GM21423 (cell line): ENCODE data around the gene TTC39B.
"Not testable (repeated sequence)": the region's sequence is repeated elsewhere in the genome, so short reads cannot be mapped to it uniquely, and the experiment has no call there.

Experiments used
- ATAC-seq: cut with Tn5 transposase; IDR thresholded peaks from one replicate; pipeline ENCODE4 v1.9.1; 2021; ENCODE audit warnings: mild to moderate bottlenecking, moderate library complexity; ENCODE audit not compliant: unreplicated experiment

TTC39B gene

GRCh38 chr9:15268782-15269181 lies 38.2 kb downstream of the TTC39B start:
- ATAC-seq = no peak

GRCh38 chr9:15268317-15268716 lies 38.7 kb downstream of the TTC39B start:
- no peak for ATAC-seq

- no peak for ATAC-seq
These were observed 42.1 kb downstream of the TTC39B start for GRCh38 chr9:15264918-15265317.

DNA sequence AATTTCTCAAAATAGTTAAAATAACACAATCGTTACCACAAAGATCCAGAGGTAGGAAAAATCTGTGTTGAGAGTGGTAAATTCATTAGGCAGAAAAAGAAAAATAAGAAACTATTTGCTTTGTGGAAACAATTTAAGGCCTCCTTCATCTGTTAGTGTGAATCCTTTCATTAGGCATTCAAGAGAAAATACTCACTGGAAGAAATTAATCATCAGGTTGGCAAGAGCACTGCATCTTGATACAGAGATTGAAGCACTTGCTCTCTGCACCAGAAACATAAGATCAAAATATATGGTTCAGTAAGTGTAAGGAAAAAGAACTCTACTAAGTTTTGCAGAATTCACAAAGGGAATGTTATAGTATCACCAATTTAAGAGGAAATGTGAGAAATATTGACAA lies 44.4 kb downstream of the TTC39B start:
- ATAC-seq = no peak

DNA sequence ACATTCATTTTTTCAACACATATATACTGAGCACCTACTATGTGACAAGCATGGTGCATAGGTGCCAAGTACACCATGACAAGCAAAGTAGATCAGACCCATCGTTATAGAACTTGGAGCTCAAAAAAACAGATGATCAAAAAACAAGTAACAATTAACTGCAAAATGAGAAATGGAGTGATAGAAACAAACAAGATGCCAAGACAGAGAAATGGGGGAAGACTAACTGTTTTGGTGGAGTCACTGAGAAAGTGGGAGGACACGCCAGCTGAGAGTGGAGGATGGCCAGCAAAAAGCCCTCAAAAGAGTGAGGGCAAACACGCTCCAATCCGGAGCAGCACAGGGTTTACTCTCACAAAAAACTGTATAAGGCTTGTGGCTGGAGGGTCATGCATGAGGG lies 50.6 kb downstream of the TTC39B start:
- no peak for ATAC-seq

- no peak for ATAC-seq
These were observed 53.2 kb downstream of the TTC39B start for GRCh38 chr9:15253786-15254185.

GRCh38 chr9:15253197-15253596 lies 53.8 kb downstream of the TTC39B start:
- no peak for ATAC-seq

DNA sequence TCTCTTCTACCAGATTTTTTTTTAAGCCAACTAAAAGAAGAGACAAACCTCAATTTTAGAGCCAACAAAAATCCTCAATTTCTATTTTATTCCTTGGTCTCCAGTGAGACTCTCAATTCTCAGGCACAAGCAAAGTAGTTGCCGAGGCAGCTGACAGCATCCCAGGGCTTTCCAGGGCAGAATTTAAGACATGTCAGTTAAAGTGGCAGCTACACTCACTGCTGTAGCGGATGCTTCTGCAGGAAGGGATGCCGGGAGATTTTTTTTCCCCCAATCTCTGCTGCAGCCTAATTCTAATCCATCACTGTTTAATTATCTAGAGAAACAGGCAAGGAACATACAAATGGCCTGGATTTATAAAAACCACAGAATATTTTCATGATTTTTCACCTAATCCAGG lies 57.0 kb downstream of the TTC39B start:
- ATAC-seq = no peak

- no peak for ATAC-seq
These were observed 57.8 kb downstream of the TTC39B start for GRCh38 chr9:15249042-15249818.

DNA sequence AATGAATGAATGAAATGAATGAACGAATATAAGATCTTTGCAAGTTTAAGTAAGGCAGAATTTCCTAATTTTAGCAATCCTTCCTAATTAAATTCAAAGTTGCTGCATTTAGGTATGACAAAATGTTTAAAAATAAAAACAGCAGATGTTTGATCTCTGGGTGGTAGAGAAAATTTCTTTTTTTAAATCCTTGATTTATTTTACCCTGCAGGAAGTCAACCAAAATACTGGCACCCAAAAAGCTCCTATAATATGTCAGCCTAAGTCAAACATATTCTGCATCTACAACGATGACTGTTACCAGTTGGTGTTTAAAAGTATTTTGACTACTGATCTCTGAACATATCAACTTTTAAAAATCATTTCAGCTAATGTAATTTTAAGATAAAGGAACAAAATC lies 58.4 kb downstream of the TTC39B start:
- ATAC-seq = no peak

GRCh38 chr9:15248081-15248480 lies 58.9 kb downstream of the TTC39B start:
- no peak for ATAC-seq

- no peak for ATAC-seq
These were observed 60.3 kb downstream of the TTC39B start for GRCh38 chr9:15246708-15247107.

DNA sequence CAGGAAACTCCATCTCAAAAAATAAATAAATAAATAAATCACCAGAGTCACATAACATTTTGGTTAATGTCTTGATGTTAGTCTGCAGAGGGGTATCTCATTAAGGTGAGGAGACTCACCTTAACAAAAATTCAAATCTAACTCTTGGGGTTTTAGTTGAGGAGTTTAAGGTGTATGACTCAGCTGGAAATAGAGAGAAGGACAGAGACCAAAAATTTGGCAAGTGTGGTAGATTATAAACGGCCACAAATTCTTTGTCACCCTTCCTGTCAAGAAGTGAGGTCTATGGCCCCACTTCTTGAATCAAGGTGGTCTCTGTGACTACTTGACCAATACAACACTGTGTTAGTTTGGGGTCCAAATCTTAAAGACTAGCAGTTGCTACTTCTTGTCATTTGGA lies 60.8 kb downstream of the TTC39B start:
- no peak for ATAC-seq

- ATAC-seq = no peak
These were observed 63.0 kb downstream of the TTC39B start for GRCh38 chr9:15244001-15244441.

- ATAC-seq = no peak
These were observed 63.9 kb downstream of the TTC39B start for GRCh38 chr9:15243081-15243480.

- no peak for ATAC-seq
These were observed 66.1 kb downstream of the TTC39B start for GRCh38 chr9:15240927-15241326.

DNA sequence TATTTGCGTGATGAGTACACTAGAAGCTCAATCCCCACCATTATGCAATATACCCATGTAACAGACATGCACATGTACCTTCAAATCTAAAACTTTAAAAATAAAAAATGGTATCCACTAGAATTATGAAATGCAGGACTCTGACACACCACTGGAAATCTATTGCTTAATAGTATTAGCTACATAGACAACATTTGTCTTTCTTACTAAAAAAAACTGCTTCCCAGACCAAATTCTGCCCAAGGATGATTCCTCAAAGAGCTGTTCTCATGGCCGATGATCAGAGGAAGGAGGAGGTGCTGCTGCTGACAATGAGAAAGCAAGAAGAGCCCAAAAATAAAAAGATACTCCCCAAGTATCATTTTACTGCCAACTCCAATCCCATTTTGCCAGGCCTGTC lies 67.2 kb downstream of the TTC39B start:
- ATAC-seq = no peak

DNA sequence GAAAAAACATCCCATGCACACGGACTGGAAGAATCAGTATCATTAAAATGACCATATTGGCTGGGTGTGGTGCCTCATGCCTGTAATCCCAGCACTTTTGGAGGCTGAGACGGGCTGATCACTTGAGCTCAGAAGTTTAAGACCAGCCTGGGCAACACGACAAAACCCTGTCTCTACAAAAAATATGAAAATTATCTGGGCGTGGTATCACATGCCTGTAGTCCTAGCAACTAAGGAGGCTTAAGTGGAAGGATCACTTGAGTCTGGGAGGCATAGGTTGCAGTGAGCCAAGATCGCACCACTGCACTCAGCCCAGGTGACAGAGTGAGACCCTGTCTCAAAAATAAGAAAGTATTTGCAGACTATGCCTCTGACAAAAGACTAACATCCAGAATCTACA lies 68.4 kb downstream of the TTC39B start:
- no peak for ATAC-seq

DNA sequence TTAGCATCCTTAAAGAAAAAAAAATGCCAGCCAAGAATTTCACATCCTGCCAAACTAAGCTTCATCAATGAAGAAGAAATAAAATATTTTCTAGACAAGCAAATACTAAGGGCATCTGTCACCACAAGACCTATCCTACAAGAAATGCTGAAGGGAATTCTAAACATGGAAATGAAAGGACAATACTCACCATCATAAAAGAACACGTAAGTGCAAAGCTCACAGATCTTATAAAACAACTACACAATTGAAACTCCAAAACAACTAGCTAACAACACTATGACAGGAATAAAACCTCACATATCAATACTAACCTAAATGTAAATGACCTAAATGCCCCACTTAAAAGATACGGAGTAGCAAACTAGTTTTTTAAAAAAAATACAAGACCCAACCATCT lies 71.4 kb downstream of the TTC39B start:
- ATAC-seq = no peak

- ATAC-seq = not testable (repeated sequence)
These were observed 73.0 kb downstream of the TTC39B start for GRCh38 chr9:15233941-15234490.

DNA sequence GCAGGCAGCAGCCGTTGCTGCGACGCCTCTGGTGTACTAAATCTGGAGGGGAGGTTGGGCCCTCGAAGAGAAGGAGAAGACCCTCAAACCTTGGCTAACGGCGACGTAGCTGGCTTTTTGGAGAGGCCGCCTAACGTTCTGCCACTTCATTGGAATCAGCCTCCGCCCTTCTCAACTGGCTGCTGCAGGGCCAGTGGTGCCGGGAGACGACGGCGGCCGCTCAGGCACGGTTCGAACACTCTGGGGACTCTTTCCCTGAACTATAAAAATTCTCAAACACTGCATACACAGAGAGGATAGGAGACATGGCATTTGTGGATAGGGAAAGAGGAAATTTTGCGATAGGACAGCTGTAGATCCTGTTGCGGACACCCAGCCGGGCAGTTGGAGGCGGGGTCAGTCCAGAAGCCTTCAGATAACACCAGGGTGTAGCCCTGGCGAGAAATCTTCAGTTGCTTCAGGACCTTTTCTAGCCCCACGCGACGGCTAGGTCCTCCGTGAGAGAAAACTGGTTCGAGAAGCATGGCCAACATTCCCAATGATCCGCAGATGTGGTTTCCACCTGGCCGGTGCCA lies 74.2 kb downstream of the TTC39B start:
- ATAC-seq = not testable (repeated sequence)
